Spleen (tissue), 7 donors: Measurements from ENCODE around the gene PRKCZ.

Source experiments
- CTCF ChIP-seq, 11 experiments: fragments of 200-600 bp in 7 of 11; fragments of 450-650 bp in 4 of 11; sonication (generic) in 4 of 11; IDR thresholded peaks in 8 of 11; conservative IDR thresholded peaks in 3 of 11; 1 replicate in 7 of 11; 2 replicates in 4 of 11; pipeline versions ENCODE4 v1.4.0 to v1.8.0; 2016 to 2021; ENCODE audit warnings: antibody characterized with exemption in 11 of 11, inconsistent platforms in 4 of 11, mild to moderate bottlenecking in 1 of 11
- POLR2AphosphoS5 ChIP-seq, 3 donors: sonication (generic); formaldehyde crosslinking; IDR thresholded peaks; one replicate each; pipeline ENCODE4 v1.5.1; 2017; ENCODE audit warnings: antibody characterized with exemption in 3 of 3
- donor health status: DM: no; HTN: no; CAD: no; lungs with moderate emphysema.
- donor health status: DM: no; HTN: no; CAD: no.
- donor health status: DM: no; HTN: no; CAD: no.

GRCh38 chr1:2224631-2225428 is 174.6 kb downstream of the PRKCZ start:
- TF ChIP-seq CTCF (IDR thresholded peaks at IDR 0.05 in 8 of 11, conservative IDR thresholded peaks at IDR 0.05 in 3 of 11), result no peak
- no peak for TF ChIP-seq POLR2AphosphoS5 (IDR thresholded peaks at IDR 0.05)
